Measurements from ENCODE around the gene RHOT2.

Gene RHOT2

DNA sequence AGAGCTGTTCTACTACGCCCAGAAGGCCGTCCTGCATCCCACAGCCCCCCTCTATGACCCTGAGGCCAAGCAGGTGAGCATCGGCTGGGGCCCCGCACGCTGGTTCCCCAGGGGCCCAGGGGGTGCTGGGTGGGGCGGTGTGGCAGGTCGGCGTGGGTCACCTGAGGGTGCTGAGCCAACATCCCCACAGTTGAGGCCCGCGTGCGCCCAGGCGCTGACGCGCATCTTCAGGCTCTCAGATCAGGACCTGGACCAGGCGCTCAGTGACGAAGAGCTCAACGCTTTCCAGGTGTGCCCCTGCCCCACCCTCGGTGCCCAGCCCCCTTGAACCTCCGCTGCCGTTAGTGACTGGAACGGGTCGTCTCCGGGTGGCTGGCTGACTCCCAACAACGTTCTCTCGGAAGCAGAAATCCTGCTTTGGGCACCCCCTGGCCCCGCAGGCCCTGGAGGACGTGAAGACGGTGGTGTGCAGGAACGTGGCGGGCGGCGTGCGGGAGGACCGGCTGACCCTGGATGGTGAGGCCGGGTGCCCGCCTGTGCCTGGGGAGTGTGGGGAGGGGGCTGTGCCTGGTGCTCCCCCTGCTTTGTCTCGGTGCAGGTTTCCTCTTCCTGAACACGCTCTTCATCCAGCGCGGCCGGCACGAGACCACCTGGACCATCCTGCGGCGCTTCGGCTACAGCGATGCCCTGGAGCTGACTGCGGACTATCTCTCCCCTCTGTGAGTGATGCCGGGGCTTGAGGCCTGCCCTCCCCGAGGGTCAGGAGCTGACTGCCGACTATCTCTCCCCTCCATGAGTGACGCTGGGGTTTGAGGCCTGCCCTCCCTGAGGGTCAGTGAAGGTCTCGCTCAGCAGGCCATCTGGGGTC lies 2.8 kb downstream of the RHOT2 start:
- no peak for DNase-seq (ENCODE audit: low spot score)

DNA sequence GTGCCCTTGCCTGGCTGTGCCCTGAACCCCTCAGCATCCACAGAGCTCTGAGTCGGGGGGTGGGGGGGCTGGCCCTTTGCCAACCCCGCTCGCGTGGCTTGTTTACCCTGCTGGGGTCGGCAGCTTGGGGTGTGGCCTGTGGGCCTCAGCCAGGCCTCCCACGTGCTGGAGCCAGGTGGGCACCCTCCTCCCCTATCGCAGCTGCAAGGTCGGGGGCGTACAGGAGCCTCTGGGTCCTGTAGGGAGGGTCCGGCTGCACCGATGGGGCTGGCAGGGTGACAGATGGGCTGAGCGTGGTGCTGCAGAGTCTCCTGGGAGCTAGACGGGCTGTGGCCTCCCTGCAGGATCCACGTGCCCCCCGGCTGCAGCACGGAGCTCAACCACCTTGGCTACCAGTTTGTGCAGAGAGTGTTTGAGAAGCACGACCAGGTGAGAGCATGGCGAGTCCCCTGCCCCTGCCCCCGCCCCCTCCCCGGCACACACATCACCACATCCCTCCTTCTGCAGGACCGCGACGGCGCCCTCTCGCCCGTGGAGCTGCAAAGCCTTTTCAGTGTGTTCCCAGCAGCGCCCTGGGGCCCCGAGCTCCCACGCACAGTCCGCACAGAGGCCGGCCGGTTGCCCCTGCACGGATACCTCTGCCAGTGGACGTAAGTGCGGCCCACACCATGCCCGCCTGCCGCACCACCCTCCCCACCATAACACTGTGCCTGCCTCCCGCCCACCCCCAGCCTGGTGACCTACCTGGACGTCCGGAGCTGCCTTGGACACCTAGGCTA lies 3.6 kb downstream of the RHOT2 start:
- DNase-seq (ENCODE audit: low spot score): no peak

DNA sequence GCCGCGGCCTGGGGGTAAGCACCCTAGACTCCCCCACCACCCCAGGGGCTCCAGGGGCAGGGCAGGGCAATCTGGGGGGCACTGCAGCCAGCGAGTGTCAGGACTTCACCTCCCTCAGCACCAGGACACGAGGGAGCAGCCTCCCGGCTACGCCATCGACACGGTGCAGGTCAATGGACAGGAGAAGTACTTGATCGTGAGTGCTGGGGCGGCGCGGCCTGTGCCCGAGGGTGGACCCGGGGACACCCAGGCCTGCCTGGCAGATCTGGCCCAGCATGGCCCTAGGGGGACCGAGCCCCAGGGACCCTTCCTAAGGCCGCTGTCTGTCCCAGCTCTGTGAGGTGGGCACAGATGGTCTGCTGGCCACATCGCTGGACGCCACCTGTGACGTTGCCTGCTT lies 4.4 kb downstream of the RHOT2 start:
- no peak for DNase-seq (ENCODE audit: low spot score)

DNA sequence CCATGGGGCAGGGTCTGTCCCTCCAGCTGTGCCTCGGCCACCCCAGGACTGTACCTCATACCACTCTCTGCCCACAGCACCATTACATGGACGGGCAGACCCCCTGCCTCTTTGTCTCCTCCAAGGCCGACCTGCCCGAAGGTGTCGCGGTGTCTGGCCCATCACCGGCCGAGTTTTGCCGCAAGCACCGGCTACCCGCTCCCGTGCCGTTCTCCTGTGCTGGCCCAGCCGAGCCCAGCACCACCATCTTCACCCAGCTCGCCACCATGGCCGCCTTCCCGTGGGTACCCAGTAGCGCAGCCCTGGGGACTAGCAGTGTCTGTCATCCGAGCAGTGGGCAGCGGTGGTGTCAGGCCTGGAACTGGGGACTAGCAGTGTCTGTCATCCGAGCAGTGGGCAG lies 4.9 kb downstream of the RHOT2 start:
- DNase-seq (ENCODE audit: low spot score): no peak

DNA sequence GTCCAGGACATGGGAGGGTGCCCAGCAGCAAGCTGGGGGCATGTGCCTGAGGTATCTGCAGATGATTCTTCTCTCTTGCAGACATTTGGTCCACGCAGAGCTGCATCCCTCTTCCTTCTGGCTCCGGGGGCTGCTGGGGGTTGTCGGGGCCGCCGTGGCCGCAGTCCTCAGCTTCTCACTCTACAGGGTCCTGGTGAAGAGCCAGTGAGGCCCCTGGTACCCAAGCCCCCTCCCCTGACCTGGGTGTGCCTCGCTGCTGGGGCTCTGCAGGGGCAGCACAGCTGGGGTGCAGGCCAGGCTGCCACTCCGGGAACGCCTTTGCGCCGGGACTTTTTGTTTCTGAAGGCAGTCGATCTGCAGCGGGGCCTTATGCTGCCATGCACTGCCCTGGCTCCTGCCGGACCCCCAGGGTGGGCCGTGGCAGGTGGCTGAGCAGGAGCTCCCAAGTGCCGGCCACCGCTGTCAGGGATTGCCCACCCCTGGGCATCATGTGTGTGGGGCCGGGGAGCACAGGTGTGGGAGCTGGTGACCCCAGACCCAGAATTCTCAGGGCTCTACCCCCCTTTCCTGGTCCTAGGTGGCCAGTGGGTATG lies 5.6 kb downstream of the RHOT2 start:
- no peak for DNase-seq (ENCODE audit: low spot score)

DNA sequence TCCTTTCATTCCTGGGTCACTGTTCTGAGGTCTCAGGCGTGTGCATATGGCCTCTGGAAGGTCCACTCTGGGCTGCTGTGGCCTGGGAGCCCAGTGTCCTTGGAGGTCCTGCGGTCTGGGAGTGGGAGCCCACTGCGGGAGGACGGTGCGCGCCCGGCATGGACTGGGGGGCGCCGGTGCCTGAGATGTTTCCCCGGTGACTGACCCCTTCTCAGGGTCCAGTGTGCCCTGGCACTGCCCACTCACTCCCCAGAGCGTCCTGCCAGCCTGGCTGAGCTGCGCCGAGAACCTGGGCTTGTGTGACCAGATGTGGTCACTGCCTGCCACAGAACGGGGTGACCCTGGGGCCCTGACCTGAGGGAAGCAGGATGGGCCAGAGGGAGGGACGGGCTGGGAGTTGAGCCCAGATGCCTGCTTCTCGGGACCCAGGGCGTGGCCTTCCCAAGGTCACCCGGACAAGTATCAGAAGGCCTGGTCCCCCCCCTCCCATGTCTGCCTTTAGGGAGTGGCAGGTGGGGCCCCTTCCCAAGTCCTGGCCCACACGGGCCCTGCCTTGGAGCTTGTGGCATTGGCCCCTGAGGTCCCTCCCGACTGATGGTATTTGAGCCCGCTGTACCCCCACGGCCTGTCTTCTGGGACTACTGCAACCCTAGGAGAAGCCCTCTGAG lies 6.4 kb downstream of the RHOT2 start:
- DNase-seq (ENCODE audit: low spot score): no peak

DNA sequence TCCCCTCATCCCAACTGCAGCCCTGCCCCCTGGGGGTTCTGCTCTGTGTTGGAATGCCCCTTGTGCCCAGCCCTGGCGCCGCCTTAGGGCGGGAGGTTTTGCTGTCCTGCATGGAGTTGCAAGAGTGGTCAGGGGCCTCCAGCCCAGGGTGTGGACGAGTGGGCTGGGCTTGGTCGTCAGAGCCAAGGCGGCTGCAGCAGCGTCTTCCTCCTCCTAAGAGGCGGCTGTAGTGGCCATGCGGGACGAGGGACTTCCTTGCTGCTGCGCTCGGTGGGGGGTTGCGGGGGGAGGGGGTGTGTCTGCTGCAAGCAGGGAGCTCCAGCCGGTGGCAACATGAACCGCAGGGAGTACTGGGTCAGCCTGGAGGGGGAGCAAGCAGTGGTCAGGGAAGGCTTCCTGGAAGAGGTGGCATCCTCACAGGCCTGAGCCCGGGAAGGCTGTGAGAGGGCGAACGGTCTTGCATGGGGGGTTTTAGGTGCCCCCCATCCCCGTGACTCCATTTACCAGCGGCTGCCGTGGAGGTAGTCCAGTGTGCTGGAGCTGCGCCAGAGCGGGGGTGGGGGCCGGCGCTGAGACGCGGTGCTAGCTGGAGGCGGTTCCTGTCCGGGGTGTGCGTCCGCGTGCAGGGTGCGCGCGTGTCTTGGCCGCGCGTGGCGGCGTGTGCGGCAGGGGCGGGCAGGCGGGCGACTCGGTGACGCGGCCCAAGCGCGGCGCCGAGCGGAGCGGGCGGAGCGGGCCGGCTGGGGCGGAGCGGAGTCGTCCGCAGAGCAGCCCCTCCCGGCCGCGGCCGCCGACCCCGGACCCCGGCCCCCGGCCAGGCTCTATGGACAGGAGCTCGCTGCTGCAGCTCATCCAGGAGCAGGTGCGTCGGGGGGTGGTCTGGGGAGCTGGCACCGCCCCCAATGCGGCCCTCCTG lies 7.3 kb downstream of the RHOT2 start, which contains the start of gene RHBDL1:
RHBDL1 (plus strand) TSS at position 704 of the 916 bp plus-strand sequence; CDS start at position 824, 120 bp downstream.
- DNase-seq (ENCODE audit: low spot score): no peak

DNA sequence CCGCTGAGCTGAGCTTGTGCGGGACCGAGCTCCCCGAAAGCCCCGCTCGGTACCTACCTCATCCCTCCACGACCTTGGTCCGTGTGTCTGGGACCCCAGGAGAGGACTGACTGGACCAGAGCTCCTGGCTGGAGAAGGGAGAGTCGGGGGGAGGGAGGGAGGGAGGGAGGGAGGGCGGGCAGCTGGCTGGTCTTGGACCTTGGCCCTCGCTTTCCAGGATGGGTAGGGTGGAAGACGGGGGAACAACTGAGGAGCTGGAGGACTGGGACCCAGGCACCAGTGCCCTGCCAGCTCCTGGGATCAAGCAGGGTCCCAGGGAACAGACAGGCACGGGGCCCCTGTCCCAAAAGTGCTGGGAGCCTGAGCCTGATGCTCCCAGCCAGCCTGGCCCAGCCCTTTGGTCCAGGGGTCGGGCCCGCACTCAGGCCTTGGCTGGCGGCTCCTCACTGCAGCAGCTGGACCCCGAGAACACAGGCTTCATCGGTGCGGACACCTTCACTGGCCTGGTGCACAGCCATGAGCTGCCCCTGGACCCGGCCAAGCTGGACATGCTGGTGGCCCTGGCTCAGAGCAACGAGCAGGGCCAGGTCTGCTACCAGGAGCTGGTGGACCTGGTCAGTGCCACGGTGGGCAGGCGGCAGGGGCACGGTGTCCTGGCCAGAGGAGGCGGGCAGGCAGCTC lies 8.1 kb downstream of the RHOT2 start:
- no peak for DNase-seq (ENCODE audit: low spot score)

DNA sequence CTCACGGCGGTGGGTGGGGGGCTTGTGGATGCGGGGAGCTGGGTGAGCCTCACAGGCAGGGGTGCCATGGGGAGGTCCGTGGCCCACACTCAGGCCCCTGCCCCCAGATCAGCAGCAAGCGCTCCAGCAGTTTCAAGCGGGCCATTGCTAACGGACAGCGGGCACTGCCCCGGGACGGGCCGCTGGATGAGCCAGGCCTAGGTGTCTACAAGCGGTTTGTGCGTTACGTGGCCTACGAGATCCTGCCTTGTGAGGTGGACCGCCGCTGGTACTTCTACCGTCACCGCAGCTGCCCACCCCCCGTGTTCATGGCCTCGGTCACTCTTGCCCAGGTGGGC lies 8.6 kb downstream of the RHOT2 start:
- DNase-seq (ENCODE audit: low spot score): no peak

DNA sequence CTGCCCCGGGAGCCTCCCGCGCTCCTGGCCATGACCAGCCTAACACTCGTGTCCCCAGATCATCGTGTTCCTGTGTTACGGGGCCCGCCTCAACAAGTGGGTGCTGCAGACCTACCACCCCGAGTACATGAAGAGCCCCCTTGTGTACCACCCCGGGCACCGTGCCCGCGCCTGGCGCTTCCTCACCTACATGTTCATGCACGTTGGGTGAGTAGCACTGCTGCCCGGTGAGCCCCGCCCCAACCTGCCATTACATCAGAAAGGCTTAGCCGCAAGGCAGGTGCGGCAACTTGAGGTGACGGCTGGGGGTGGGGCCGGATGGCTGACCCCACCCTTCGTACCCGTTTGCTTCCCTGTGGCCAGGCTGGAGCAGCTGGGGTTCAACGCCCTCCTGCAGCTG lies 9.0 kb downstream of the RHOT2 start:
- DNase-seq (ENCODE audit: low spot score): no peak

DNA sequence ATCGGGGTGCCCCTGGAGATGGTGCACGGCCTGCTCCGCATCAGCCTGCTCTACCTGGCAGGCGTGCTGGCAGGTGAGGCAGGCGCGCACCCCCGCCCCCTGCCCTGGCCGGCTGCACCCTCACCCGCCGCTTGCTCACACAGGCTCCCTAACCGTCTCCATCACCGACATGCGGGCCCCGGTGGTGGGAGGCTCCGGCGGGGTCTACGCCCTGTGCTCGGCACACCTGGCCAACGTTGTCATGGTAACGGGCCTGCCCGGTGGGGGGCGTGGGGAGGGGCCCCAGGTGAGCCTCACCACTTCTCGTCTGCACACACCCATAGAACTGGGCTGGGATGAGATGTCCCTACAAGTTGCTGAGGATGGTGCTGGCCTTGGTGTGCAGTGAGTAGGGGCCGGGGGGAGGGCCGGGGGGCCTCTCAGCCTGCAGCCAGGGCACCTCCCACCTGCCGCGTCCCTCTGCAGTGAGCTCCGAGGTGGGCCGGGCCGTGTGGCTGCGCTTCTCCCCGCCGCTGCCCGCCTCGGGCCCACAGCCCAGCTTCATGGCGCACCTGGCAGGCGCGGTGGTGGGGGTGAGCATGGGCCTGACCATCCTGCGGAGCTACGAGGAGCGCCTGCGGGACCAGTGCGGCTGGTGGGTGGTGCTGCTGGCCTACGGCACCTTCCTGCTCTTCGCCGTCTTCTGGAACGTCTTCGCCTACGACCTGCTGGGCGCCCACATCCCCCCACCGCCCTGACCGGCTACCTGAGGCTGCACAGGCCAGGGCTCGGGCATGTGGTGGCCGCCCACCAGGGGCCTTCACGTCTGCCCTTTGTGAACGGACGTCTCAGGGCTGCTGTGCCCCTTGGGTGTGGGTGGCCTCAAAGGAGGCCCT lies 9.6 kb downstream of the RHOT2 start:
- DNase-seq (ENCODE audit: low spot score): no peak

DNA sequence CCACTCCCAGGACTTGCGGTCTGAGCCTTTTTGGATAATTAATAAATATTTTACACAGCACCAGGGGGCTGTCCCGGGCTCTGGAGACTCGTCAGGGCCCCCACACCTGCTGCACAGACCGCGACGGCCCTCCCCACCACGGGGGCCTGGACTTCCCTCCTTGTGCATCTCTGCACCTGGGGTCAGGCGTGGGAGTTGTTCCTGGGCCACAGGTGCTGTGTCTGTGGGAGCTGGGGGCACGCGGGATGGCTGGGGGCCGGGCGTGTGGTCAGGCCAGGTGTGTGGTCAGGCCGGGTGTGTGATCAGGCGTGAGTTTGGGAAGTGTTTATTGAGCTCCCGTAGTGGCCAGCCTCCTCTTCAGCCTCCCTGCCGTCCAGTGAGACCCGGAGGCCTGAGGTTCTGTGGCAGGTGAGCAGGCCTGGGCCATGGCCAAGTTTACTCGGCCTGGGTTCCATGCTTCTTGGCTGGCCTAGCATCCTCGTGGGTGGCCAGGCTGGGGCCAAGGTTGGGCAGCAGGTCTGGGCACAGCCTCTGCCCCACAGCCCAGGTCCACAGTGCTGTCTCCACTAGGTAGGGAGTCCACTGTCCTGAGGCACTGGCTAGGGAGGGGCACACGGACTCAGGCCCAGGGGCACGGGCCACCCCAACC lies 10.4 kb downstream of the RHOT2 start:
- peak; percentile 69 for DNase-seq (ENCODE audit: low spot score)

DNA sequence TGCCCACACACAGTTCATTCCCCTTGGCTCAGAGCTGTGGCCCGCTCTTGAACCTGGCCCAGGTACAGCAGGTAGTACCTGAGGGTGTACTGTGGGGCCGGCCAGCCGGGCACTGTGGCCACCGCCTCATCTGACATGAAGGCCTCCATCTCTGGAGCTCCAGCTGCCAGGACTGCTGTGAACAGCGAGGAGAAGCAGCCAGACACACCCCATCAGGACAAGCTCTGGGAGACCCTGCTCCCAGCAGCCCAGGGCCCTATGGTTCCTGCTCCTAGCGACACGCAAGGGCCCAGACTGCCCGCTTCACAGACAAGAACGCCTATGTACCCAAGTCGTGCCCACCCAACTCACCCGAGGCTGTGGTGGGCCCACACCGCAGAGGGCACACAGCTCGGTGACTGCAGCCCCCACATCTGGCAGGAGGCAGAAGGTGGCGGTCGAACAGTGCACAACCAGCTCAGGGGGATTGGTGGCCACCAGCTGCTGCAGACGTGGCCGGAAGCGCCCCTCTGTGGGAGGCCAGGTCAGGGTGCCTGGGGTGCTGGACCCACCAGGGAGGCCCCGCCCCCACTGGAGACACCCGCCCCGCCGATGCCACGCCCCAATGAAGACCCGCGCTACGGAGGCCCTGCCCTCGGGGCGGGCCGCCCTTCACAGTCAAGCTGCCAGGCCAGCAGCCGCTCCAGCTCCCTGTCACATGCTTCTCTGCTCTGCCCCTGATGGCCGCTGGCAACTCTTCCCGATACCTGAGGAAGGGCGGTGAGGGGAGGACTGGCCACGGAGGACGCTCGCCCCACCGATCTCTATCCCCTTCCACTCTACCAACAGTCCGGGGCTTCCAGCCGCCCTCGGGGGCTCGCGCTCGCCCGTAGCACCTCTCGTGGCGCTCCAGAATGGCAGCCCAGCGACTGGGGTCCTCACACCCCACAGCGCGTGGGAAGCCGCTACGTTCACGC lies 11.2 kb downstream of the RHOT2 start:
- DNase-seq (ENCODE audit: low spot score): peak; percentile 80

DNA sequence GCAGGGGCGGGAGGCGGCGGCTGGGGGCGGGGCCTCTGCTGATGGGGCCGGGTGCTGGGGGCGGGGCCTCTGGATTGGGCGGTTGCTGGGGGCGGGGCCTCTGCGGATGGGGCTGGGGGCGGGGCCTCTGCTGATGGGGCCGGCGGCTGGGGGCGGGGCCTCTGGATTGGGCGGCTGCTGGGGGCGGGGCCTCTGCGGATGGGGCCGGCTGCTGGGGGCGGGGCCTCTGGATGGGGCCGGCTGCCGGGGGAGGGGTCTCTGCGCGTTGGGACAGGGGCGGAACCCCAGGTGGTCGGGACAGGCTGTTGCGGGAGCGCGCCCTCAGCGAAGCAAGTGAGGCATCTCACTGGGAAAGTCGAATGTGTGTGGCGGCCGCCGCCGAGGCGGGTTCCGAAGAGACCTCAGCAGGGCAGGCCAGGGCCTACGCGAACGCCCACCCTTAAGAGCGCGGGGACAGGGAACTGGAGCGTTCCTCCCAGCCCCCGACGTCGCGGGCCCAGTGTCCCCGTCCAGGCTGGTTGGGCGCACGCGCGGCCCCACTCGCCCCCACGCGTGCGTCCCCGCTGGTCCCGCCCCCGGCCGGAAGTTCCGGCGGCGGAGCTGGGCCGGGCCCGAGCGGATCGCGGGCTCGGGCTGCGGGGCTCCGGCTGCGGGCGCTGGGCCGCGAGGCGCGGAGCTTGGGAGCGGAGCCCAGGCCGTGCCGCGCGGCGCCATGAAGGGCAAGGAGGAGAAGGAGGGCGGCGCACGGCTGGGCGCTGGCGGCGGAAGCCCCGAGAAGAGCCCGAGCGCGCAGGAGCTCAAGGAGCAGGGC lies 12.1 kb downstream of the RHOT2 start, which contains the start of gene STUB1:
STUB1 (plus strand) TSS at position 597 of the 811 bp plus-strand sequence; CDS start at position 713, 116 bp downstream.
- peak; percentile 72 for DNase-seq (ENCODE audit: low spot score)

DNA sequence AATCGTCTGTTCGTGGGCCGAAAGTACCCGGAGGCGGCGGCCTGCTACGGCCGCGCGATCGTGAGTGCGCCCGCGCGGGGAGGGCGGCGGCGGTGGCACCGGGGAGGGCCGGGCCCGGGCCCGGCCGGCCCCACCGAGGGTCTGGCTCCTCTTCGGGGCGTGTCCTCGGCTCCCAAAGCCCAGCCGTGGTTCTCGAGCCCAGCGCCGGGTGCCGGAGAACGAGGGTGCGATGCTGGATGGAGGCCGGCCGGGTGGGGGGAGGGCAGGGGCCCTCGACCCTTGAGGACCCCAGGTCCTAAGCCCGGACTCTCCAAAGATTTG lies 12.7 kb downstream of the RHOT2 start:
- DNase-seq (ENCODE audit: low spot score): no peak

DNA sequence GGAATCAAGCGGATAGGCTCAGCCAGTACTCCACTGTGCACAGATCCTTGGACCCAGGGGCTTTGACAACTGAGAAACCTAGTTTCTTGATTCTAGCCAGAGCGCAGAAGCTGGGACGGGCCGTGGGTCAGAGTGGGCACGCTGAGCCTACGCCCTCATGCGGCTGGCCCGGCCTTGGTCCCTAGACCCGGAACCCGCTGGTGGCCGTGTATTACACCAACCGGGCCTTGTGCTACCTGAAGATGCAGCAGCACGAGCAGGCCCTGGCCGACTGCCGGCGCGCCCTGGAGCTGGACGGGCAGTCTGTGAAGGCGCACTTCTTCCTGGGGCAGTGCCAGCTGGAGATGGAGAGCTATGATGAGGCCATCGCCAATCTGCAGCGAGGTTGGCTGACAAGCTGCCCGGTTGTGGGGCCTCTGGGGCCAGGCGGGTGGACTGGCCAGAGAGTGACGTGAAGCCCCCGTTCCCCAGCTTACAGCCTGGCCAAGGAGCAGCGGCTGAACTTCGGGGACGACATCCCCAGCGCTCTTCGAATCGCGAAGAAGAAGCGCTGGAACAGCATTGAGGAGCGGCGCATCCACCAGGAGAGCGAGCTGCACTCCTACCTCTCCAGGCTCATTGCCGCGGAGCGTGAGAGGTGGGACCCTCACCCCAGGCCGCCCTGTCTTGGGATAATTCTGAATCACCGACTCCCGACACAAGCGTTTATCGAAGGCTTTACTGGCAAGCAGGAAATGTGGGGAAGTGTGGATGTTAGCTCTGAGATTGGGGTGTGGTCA lies 13.2 kb downstream of the RHOT2 start:
- DNase-seq (ENCODE audit: low spot score): no peak

All from cerebellar cortex (tissue), 1 donor.